ENCODE measurements around the gene CACNB3. TPM values are rescaled to one million over a fixed set of nuclear protein-coding genes. Genes with fewer than 3 reads are reported as not detected.
"Not testable (repeated sequence)": the region's sequence is repeated elsewhere in the genome, so short reads cannot be mapped to it uniquely, and the experiment has no call there.

CACNB3 gene
- total and polyA plus RNA-seq, 8 donors: under 0.01 to 140 (median 12.7) TPM

GRCh38 chr12:48856379-48856778, 38.1 kb downstream of the CACNB3 start:
- H3K4me1 ChIP-seq: peaks cover 7 to 15% (median 11%) of the 10 kb centered on the region in 4 donors
- 55 to 82% (median 67%) methylated on average over 2 of the region's 2 CpGs for WGBS, 5 donors
- no peak overlapping the region for H3K4me3 ChIP-seq
- no peaks in the 10 kb centered on the region for H3K9me3 ChIP-seq
- H3K36me3 ChIP-seq: peaks cover 3 to 44% (median 30%) of the 10 kb centered on the region in 4 donors
- intact Hi-C loops (cut with DNase I; ENCODE audit: low total_unique reads): loop anchor here (5.0 kb wide), 1 partner anchor 36 kb away; no protein-coding TSS in a partner anchor
- TF ChIP-seq CTCF (IDR thresholded peaks at IDR 0.05) (no peak), EP300 (IDR thresholded peaks at IDR 0.05) (no peak), POLR2AphosphoS5 (IDR thresholded peaks at IDR 0.05) (no peak), POLR2A (IDR thresholded peaks at IDR 0.05) (no peak)
- DNase-seq: no peak
- no peaks in the 10 kb centered on the region for H3K27me3 ChIP-seq
- H3K27ac ChIP-seq: no peak overlapping the region

- 84 to 93% (median 88%) methylated on average over 9 to 13 of the region's 13 CpGs for WGBS, 5 donors
- intact Hi-C loops (cut with DNase I; ENCODE audit: low total_unique reads): loop anchor here (5.0 kb wide), 1 partner anchor 35 kb away; no protein-coding TSS in a partner anchor
Measured at GRCh38 chr12:48857278-48857994, 39.1 kb downstream of the CACNB3 start.

DNA sequence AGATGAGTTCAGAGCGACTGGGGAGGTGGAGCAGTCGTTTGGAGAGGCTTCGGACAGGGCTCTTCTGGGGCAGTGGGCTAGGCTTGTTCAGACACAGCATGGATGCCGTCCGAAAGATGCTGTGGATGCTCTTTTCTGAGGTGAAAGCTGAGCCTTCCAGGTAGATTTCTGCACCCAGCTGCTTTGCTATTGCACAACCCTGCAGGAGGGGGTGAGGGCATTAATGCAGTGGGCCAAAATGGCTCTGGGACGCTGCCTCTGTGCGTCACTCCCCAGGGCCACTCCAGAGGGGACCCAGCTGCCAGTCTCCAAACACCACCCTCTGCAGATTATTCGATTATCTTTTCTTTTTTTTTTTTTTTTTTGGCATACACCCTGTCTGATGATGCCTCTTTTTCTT, 39.7 kb downstream of the CACNB3 start:
- TF ChIP-seq EP300 (IDR thresholded peaks at IDR 0.05) (no peak), POLR2A (IDR thresholded peaks at IDR 0.05) (no peak), CTCF (IDR thresholded peaks at IDR 0.05) (no peak), POLR2AphosphoS5 (IDR thresholded peaks at IDR 0.05) (no peak)
- H3K4me3 ChIP-seq: no peak overlapping the region
- peaks cover 3 to 54% (median 39%) of the 10 kb centered on the region in 4 donors for H3K36me3 ChIP-seq
- H3K27me3 ChIP-seq: peaks cover 0 to 8% (median 0%) of the 10 kb centered on the region in 3 donors
- peaks cover 0 to 15% (median 6%) of the 10 kb centered on the region in 4 donors for H3K4me1 ChIP-seq
- no peak for DNase-seq
- H3K27ac ChIP-seq: no peak overlapping the region
- WGBS, 5 donors: 84 to 90% (median 87%) methylated on average over 8 of the region's 8 CpGs
- H3K9me3 ChIP-seq: no peaks in the 10 kb centered on the region
- intact Hi-C loops (cut with DNase I; ENCODE audit: low total_unique reads): loop anchor here (5.0 kb wide), 1 partner anchor 34 kb away; no protein-coding TSS in a partner anchor

More at GRCh38 chr12:48857278-48857994, 39.1 kb downstream of the CACNB3 start:
- TF ChIP-seq EP300 (IDR thresholded peaks at IDR 0.05): no peak
- no peak for TF ChIP-seq CTCF (IDR thresholded peaks at IDR 0.05)
- no peak for TF ChIP-seq POLR2AphosphoS5 (IDR thresholded peaks at IDR 0.05)
- TF ChIP-seq POLR2A (IDR thresholded peaks at IDR 0.05): no peak
- Histone ChIP-seq H3K27me3 (peaks cover 0 to 2% (median 0%) of the 10 kb centered on the region in 3 donors), H3K27ac (no peak overlapping the region), H3K4me1 (peaks cover 6 to 15% (median 9%) of the 10 kb centered on the region in 4 donors), H3K36me3 (peaks cover 3 to 54% (median 39%) of the 10 kb centered on the region in 4 donors), H3K4me3 (no peak overlapping the region), H3K9me3 (no peaks in the 10 kb centered on the region)
- no peak for DNase-seq

GRCh38 chr12:48859607-48860006, 41.3 kb downstream of the CACNB3 start:
- TF ChIP-seq CTCF (IDR thresholded peaks at IDR 0.05) (no peak), POLR2AphosphoS5 (IDR thresholded peaks at IDR 0.05) (no peak), EP300 (IDR thresholded peaks at IDR 0.05) (no peak), POLR2A (IDR thresholded peaks at IDR 0.05) (no peak)
- intact Hi-C loops (cut with DNase I; ENCODE audit: low total_unique reads): loop anchor here (5.0 kb wide), 1 partner anchor 33 kb away; no protein-coding TSS in a partner anchor
- H3K27me3 ChIP-seq: peaks cover 0 to 23% (median 0%) of the 10 kb centered on the region in 3 donors
- no peak overlapping the region for H3K27ac ChIP-seq
- no peak overlapping the region for H3K4me3 ChIP-seq
- peaks cover 3 to 54% (median 39%) of the 10 kb centered on the region in 4 donors for H3K36me3 ChIP-seq
- 86 to 96% (median 95%) methylated on average over 5 of the region's 5 CpGs for WGBS, 5 donors
- H3K4me1 ChIP-seq: peaks cover 0 to 25% (median 12%) of the 10 kb centered on the region in 4 donors
- DNase-seq: no peak
- H3K9me3 ChIP-seq: no peaks in the 10 kb centered on the region

- H3K9me3 ChIP-seq; H3K27ac ChIP-seq; H3K4me3 ChIP-seq; DNase-seq; intact Hi-C loops (cut with DNase I; ENCODE audit: low total_unique reads): not testable (repeated sequence)
- WGBS, 5 donors: 88 to 95% (median 94%) methylated on average over 5 of the region's 5 CpGs
- Histone ChIP-seq H3K36me3 (peaks cover 3 to 54% (median 39%) of the 10 kb centered on the region in 4 donors), H3K27me3 (peaks cover 0 to 29% (median 5%) of the 10 kb centered on the region in 3 donors), H3K4me1 (peaks cover 6 to 31% (median 18%) of the 10 kb centered on the region in 4 donors)
Measured at GRCh38 chr12:48860236-48860635, 41.9 kb downstream of the CACNB3 start.

Data from stomach (tissue), 9 donors.